VCaP (cell line): ENCODE data around the gene PIK3CA.

Experiments
- H3K27ac ChIP-seq: fragments of 450-650 bp; 2 replicates; pipeline ENCODE4 v1.5.1; 2017
- TF ChIP-seq, protein P1 (sequence below): fragments of 450-650 bp; conservative IDR thresholded peaks from 2 replicates; pipeline ENCODE4 v1.5.1; 2017; ENCODE audit warnings: mild to moderate bottlenecking, moderate library complexity

Gene PIK3CA

DNA sequence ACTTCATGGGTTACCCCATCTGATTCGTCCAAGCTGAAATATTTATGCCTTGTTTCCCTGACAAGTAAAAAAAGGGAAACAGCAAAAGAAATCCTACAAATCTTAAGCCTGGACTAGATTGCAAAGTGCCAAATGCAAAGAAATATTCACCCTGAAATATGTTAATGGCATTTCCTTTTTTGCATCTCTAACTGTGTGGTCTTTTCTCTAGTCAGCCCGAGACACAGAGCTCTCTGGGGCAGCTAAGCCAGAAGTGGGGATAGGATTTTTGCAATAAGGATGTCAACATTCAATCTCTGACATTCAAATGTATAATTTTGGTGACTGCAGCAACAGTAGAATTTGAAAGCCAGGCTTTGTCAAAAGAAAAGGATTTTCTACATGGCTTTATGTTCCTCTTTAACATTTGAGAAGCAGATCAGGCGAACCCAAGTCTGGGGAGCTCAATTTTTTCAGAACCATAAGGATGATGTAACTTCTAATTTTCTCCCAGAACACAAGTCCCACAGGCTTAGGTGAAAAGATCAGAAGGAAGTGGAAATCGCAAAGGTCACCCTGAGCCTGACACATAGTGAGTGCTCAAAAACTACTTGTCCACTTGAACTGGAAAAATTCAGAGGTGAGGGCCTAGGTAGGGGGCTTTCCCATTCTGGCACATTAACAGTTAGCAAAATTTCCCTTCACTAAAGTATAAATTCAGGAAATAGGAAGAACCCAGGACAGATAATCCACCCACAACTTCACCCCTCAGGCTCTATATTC lies 131.0 kb downstream of the PIK3CA start:
- H3K27ac ChIP-seq = no peak overlapping the region
- TF ChIP-seq, protein P1, sequence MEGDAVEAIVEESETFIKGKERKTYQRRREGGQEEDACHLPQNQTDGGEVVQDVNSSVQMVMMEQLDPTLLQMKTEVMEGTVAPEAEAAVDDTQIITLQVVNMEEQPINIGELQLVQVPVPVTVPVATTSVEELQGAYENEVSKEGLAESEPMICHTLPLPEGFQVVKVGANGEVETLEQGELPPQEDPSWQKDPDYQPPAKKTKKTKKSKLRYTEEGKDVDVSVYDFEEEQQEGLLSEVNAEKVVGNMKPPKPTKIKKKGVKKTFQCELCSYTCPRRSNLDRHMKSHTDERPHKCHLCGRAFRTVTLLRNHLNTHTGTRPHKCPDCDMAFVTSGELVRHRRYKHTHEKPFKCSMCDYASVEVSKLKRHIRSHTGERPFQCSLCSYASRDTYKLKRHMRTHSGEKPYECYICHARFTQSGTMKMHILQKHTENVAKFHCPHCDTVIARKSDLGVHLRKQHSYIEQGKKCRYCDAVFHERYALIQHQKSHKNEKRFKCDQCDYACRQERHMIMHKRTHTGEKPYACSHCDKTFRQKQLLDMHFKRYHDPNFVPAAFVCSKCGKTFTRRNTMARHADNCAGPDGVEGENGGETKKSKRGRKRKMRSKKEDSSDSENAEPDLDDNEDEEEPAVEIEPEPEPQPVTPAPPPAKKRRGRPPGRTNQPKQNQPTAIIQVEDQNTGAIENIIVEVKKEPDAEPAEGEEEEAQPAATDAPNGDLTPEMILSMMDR = no peak

DNA sequence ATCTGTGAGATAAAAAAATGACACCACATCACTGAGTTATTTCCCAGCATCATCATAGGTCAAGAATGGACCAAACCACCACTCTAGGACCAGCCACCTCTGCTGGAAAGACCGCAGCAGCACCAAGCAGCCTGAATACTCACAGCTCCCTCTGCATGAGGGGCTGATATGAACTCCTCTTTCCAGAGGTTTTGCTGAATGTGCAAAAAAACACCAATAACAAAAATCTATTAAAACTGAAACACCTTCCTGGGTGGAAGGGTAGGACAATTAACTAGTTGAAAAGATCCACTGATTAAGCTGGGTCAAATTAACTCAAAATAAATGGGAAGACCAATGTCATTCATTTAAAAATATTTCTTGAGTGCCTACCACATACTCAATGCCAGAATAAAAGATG lies 131.7 kb downstream of the PIK3CA start:
- no peak overlapping the region for H3K27ac ChIP-seq
- TF ChIP-seq, protein P1 = no peak

DNA sequence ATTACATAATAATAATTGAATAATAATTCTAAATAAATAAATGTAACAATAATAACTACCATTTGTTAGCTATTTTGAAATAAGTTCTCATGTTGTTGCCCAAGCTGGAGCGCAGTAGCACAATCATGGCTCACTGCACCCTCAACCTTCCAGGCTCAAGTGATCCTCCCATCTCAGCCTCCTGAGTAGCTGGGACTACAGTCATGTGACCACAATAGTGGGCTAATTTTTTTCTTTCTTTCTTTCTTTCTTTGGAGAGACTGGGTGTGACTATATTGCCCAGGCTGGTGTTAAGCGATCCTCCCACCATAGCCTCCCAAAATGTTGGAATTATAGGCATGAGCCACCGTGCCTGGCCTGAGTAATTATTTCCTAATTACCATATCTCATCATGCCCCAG lies 133.7 kb downstream of the PIK3CA start:
- TF ChIP-seq, protein P1 = no peak
- no peak overlapping the region for H3K27ac ChIP-seq

DNA sequence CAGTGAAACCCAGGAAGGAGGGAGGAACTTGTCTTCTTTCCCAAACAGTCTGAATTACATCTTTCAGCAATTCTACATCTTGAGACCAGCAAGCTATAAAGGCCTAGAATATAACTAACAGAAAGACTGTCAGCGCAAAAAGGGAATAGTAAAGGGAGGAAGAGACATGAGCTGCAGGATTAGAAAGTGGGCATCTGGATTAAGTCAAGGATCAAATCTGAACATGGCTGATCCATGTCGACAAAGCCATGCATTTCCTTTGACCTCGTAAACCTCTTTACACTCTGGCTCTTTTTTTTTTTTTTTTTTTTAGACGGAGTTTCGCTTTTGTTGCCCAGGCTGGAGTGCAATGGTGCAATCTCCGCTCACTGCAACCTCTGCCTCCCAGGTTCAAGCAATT lies 138.2 kb downstream of the PIK3CA start:
- H3K27ac ChIP-seq = no peak overlapping the region
- TF ChIP-seq, protein P1 = no peak

DNA sequence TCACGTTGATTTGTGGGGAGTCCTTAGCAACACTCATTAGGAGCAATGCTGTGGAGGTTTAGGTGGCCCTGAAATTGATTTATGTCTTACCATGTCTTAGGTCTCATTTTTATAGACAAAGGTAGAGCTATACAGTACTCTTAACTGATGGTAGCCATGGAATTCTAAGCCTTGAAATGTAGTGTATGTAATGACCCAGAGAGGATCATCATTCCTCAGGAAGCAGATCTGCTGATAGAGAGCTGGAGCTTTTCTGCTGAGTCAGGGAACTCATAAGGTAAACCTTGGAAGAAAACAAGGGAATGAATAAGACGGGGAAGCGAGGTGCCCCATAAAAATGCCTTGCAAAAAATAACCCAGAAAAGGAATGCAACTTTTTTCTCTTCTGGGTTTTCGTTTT lies 140.7 kb downstream of the PIK3CA start:
- H3K27ac ChIP-seq = no peak overlapping the region
- TF ChIP-seq, protein P1 = no peak

DNA sequence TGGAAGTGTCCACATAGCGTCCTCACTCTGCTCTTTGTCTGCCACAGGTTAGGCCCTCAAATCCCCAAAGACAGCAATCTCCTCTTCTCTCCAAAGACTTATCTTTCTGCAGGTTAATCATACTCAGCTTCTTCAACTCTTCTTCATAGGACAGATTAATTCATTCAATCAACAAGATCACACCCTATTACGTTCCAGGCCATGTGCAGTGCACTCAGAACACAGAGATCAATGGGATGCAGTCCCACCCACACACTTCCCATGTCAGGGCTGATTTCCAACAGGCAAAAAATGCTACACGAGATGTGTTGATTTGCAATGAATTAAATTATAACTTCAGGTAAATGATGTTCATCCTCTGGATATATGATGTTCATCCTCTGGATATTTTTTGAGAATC lies 141.1 kb downstream of the PIK3CA start:
- TF ChIP-seq, protein P1 = no peak
- H3K27ac ChIP-seq = no peak overlapping the region
